ENCODE measurements around the gene DGKH. TPM values are rescaled to one million over a fixed set of nuclear protein-coding genes. Genes with fewer than 3 reads are reported as not detected.

The DGKH gene
- total RNA-seq, 1 experiment from 2014 or later: 22.8 TPM

DNA sequence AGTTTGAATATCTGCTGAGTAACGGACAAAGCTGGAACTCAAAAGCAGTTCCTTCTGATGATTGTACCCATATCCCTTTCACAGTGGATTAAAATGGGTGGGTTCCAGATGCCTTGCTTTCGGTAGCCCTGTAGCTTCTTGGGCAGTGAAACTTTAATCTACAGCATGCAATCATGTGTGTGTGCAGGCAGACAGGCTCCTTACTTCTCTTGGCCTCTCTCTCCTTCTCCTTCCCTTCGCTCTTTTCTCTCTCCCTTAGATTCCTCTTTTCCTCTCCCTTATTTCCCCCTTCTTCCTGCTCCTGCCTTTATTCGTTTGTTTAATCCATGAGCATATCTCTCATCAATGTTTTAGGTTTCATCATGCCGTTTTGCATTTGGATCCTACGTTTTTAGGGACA, 8.1 kb downstream of the DGKH start:
- H3K27ac ChIP-seq (ENCODE audit: low read length): no peak overlapping the region
- no peaks in the 10 kb centered on the region; the same call in 1 of the 2 replicates for H3K36me3 ChIP-seq (ENCODE audit: control insufficient read depth, insufficient read depth, low read length)
- BruUV-seq (replicated peaks): no TSS peak
- ATAC-seq (no peak), DNase-seq (ENCODE audit: low read depth, low spot score) (no peak)
- POLR2A ChIA-PET: no interaction called here
- no peaks in the 10 kb centered on the region; the same call in 1 of the 2 replicates for H3K4me1 ChIP-seq (ENCODE audit: control insufficient read depth, insufficient read depth, low read length)
- TF ChIP-seq TCF7L2 (IDR thresholded peaks at IDR 0.05; ENCODE audit: low read depth, low read length) (no peak), SIN3A (IDR thresholded peaks at IDR 0.05; ENCODE audit: borderline replicate concordance, insufficient read depth, low read depth, low read length) (no peak), POLR2AphosphoS5 (IDR thresholded peaks at IDR 0.05; ENCODE audit: low read depth, low read length) (no peak)
- TF ChIP-seq, protein P1, sequence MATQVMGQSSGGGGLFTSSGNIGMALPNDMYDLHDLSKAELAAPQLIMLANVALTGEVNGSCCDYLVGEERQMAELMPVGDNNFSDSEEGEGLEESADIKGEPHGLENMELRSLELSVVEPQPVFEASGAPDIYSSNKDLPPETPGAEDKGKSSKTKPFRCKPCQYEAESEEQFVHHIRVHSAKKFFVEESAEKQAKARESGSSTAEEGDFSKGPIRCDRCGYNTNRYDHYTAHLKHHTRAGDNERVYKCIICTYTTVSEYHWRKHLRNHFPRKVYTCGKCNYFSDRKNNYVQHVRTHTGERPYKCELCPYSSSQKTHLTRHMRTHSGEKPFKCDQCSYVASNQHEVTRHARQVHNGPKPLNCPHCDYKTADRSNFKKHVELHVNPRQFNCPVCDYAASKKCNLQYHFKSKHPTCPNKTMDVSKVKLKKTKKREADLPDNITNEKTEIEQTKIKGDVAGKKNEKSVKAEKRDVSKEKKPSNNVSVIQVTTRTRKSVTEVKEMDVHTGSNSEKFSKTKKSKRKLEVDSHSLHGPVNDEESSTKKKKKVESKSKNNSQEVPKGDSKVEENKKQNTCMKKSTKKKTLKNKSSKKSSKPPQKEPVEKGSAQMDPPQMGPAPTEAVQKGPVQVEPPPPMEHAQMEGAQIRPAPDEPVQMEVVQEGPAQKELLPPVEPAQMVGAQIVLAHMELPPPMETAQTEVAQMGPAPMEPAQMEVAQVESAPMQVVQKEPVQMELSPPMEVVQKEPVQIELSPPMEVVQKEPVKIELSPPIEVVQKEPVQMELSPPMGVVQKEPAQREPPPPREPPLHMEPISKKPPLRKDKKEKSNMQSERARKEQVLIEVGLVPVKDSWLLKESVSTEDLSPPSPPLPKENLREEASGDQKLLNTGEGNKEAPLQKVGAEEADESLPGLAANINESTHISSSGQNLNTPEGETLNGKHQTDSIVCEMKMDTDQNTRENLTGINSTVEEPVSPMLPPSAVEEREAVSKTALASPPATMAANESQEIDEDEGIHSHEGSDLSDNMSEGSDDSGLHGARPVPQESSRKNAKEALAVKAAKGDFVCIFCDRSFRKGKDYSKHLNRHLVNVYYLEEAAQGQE (IDR thresholded peaks at IDR 0.05; ENCODE audit: insufficient read depth in 1 of 2, low read depth in 2 of 2, low read length in 1 of 2): no peak
- TF ChIP-seq, protein P2, sequence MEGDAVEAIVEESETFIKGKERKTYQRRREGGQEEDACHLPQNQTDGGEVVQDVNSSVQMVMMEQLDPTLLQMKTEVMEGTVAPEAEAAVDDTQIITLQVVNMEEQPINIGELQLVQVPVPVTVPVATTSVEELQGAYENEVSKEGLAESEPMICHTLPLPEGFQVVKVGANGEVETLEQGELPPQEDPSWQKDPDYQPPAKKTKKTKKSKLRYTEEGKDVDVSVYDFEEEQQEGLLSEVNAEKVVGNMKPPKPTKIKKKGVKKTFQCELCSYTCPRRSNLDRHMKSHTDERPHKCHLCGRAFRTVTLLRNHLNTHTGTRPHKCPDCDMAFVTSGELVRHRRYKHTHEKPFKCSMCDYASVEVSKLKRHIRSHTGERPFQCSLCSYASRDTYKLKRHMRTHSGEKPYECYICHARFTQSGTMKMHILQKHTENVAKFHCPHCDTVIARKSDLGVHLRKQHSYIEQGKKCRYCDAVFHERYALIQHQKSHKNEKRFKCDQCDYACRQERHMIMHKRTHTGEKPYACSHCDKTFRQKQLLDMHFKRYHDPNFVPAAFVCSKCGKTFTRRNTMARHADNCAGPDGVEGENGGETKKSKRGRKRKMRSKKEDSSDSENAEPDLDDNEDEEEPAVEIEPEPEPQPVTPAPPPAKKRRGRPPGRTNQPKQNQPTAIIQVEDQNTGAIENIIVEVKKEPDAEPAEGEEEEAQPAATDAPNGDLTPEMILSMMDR (IDR thresholded peaks at IDR 0.05): no peak
- no peaks in the 10 kb centered on the region for H3K27me3 ChIP-seq (ENCODE audit: control insufficient read depth, insufficient read depth, low read length)
- H3K4me3 ChIP-seq (ENCODE audit: low read depth in 2 of 2, low read length in 2 of 2): no peak overlapping the region
- intact Hi-C loops (cut with micrococcal nuclease; ENCODE audit: unreplicated experiment) (loop anchor here (10.0 kb wide), 1 partner anchor 58 kb away; no protein-coding TSS in a partner anchor), in situ Hi-C loops (cut with HindIII; ENCODE audit: low pct_unique_long_range_greater_than_20kb, low sequenced_read_pairs) (no loop called here)
- H3K9me3 ChIP-seq (ENCODE audit: control insufficient read depth, insufficient read depth, low read depth, low read length): no peaks in the 10 kb centered on the region
- CTCF ChIA-PET: no interaction called here

DNA sequence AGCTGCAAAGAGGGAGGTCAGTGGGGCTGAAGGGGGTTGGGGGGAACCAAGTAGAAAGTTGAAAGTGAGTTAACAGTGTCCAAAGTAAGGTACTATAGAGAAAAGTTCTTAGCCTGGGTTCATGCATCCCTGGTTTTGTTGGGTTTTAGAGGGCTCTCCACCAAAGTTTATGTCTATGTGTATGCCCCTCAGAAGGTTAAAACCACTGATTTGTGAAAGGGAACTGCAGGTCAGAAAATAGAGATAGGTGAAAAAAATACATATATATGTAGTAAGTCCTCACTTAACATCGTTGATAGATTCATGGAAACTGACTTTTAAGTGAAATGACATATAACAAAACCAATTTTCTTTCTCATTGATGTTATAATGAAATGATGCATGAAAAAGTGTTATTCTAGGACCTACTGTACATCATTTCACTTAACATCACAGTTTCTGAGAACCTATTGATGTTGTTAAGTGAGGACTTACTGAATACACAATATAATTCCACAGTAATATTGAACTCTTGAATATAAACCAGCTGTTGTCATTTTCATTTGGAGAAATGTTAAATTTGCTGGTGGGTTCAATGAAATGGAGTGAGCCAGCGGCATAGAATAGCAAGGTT, 9.6 kb downstream of the DGKH start:
- POLR2A ChIA-PET: no interaction called here
- Histone ChIP-seq H3K4me3 (ENCODE audit: low read depth in 2 of 2, low read length in 2 of 2) (no peak overlapping the region), H3K27ac (ENCODE audit: low read length) (no peak overlapping the region), H3K9me3 (ENCODE audit: control insufficient read depth, insufficient read depth, low read depth, low read length) (no peaks in the 10 kb centered on the region), H3K27me3 (ENCODE audit: control insufficient read depth, insufficient read depth, low read length) (no peaks in the 10 kb centered on the region), H3K36me3 (ENCODE audit: control insufficient read depth, insufficient read depth, low read length) (no peaks in the 10 kb centered on the region; the same call in 1 of the 2 replicates), H3K4me1 (ENCODE audit: control insufficient read depth, insufficient read depth, low read length) (no peaks in the 10 kb centered on the region)
- CTCF ChIA-PET: no interaction called here
- no peak for DNase-seq (ENCODE audit: low read depth, low spot score)
- TF ChIP-seq, protein P2 (IDR thresholded peaks at IDR 0.05): no peak
- TF ChIP-seq POLR2AphosphoS5 (IDR thresholded peaks at IDR 0.05; ENCODE audit: low read depth, low read length) (no peak), SIN3A (IDR thresholded peaks at IDR 0.05; ENCODE audit: borderline replicate concordance, insufficient read depth, low read depth, low read length) (no peak), TCF7L2 (IDR thresholded peaks at IDR 0.05; ENCODE audit: low read depth, low read length) (no peak)
- TF ChIP-seq, protein P1 (IDR thresholded peaks at IDR 0.05; ENCODE audit: insufficient read depth in 1 of 2, low read depth in 2 of 2, low read length in 1 of 2): no peak
- no TSS peak for BruUV-seq (replicated peaks)
- in situ Hi-C loops (cut with HindIII; ENCODE audit: low pct_unique_long_range_greater_than_20kb, low sequenced_read_pairs): no loop called here
- no peak for ATAC-seq
- intact Hi-C loops (cut with micrococcal nuclease; ENCODE audit: unreplicated experiment): loop anchor here (10.0 kb wide), 1 partner anchor 57 kb away; no protein-coding TSS in a partner anchor
